GM12878 (cell line): ENCODE results near the gene FFAR2. TPM values are rescaled to one million over a fixed set of nuclear protein-coding genes. Genes with fewer than 3 reads are reported as not detected.

Source experiments
- ATAC-seq: fragments of 200-7000 bp; cut with Tn5 transposase; 3 replicates; pipeline ENCODE4 v1.9.1; 2020; ENCODE audit warnings: mild to moderate bottlenecking, moderate library complexity
- BruUV-seq: library from RNA; stranded (reverse); fragments of 400-500 nt; replicated peaks from 2 replicates; lab custom pipeline; 2021; lab: Mats Ljungman, UMichigan
- CTCF ChIA-PET: fragments of 300-600 bp; sonication (Branson Sonifier 250); formaldehyde crosslinking; extraction: SDS; loops from one replicate; lab custom pipeline; 2021; ENCODE audit warnings: inconsistent platforms; lab: Yijun Ruan, JAX
- POLR2A ChIA-PET: fragments of 350-600 bp; formaldehyde crosslinking; extraction: SDS; loops from one replicate; lab custom pipeline; 2021; ENCODE audit warnings: inconsistent platforms; lab: Charles Lee
- RAD21 ChIA-PET: fragments of 300-600 bp; sonication (Branson Sonifier 250); formaldehyde crosslinking; loops from one replicate; lab custom pipeline; 2023; ENCODE audit warnings: antibody characterized with exemption; ENCODE audit not compliant: unreplicated experiment; lab: Charles Lee
- SMC1A ChIA-PET: fragments of 300-600 bp; sonication (Branson Sonifier 250); formaldehyde crosslinking; loops from one replicate; lab custom pipeline; 2023; ENCODE audit not compliant: unreplicated experiment, uncharacterized antibody; lab: Charles Lee
- DNase-seq: peaks from one replicate; pipeline ENCODE4 v3.0.0-alpha.2; 2011; ENCODE audit warnings: low read depth, low spot score
- FAIRE-seq: peaks from 3 replicates; lab custom pipeline; 2011; peaks lifted over from hg19 to GRCh38; lab: Jason Lieb, UNC
- H2AFZ ChIP-seq: 2 replicates; pipeline ENCODE4 v1.6.0; 2011; ENCODE audit warnings: low read depth, low read length, control low read depth; ENCODE audit not compliant: control insufficient read depth
- H3K27ac ChIP-seq: 2 replicates; pipeline ENCODE4 v1.5.1; 2011; ENCODE audit warnings: control low read depth; ENCODE audit not compliant: control insufficient read depth, insufficient read depth
- H3K27me3 ChIP-seq, 2 experiments: replicated peaks in 1 of 2; 2 replicates each; pipeline versions ENCODE4 v1.6.0 to v1.6.1; 2011; ENCODE audit warnings: low read length in 1 of 2; ENCODE audit not compliant: control insufficient read depth in 2 of 2, insufficient read depth in 2 of 2
- H3K36me3 ChIP-seq, 2 experiments: 2 replicates each; pipeline ENCODE4 v1.5.1; 2011; ENCODE audit warnings: low read length in 1 of 2; ENCODE audit not compliant: control insufficient read depth in 2 of 2, insufficient read depth in 2 of 2
- H3K4me1 ChIP-seq: 2 replicates; pipeline ENCODE4 v1.6.1; 2011; ENCODE audit warnings: mild to moderate bottlenecking, low read length, moderate library complexity, mixed read lengths; ENCODE audit not compliant: control insufficient read depth, insufficient read depth
- H3K4me2 ChIP-seq: 2 replicates; pipeline ENCODE4 v1.6.0; 2011; ENCODE audit warnings: control low read depth; ENCODE audit not compliant: control insufficient read depth, insufficient read depth
- H3K4me3 ChIP-seq: fragments of 200-600 bp; sonication (generic); 2 replicates; pipeline ENCODE4 v1.5.1; 2016
- H3K79me2 ChIP-seq: 2 replicates; pipeline ENCODE4 v1.6.0; 2011; ENCODE audit warnings: low read length; ENCODE audit not compliant: control insufficient read depth, insufficient read depth
- H3K9ac ChIP-seq: 2 replicates; pipeline ENCODE4 v1.8.0; 2011; ENCODE audit warnings: low read length, control low read depth, mixed read lengths; ENCODE audit not compliant: control insufficient read depth, insufficient read depth
- H3K9me3 ChIP-seq: replicated peaks from 3 replicates; pipeline ENCODE4 v1.5.1; 2011; ENCODE audit warnings: mild to moderate bottlenecking, low read length; ENCODE audit not compliant: control insufficient read depth, insufficient read depth
- H4K20me1 ChIP-seq: 2 replicates; pipeline ENCODE4 v1.6.0; 2011; ENCODE audit not compliant: control insufficient read depth, insufficient read depth
- BMI1 ChIP-seq: fragments of 450-650 bp; IDR thresholded peaks from 2 replicates; pipeline ENCODE4 v1.6.1; 2016; ENCODE audit warnings: mild to moderate bottlenecking, moderate library complexity, borderline replicate concordance
- CBX5 ChIP-seq: sonication (generic); IDR thresholded peaks from 2 replicates; pipeline ENCODE4 v1.6.1; 2016; ENCODE audit warnings: low read depth, moderate library complexity, mild to moderate bottlenecking, inconsistent platforms
- CEBPZ ChIP-seq: fragments of 150-350 bp; IDR thresholded peaks from 2 replicates; pipeline ENCODE4 v1.6.1; 2016; ENCODE audit warnings: low read depth, low read length
- DPF2 ChIP-seq: fragments of 450-650 bp; IDR thresholded peaks from 2 replicates; pipeline ENCODE4 v1.6.1; 2017; ENCODE audit warnings: mild to moderate bottlenecking
- E2F4 ChIP-seq: IDR thresholded peaks from 2 replicates; pipeline ENCODE4 v1.6.1; 2012; ENCODE audit warnings: low read depth, low read length, improper control_type of control experiment
- E4F1 ChIP-seq: fragments of 450-650 bp; IDR thresholded peaks from 2 replicates; pipeline ENCODE4 v1.6.1; 2018; ENCODE audit warnings: borderline replicate concordance, mild to moderate bottlenecking; ENCODE audit not compliant: partially characterized antibody
- EED ChIP-seq: sonication (generic); IDR thresholded peaks from 2 replicates; pipeline ENCODE4 v1.6.1; 2016; ENCODE audit warnings: antibody characterized with exemption, low read depth
- MAX ChIP-seq: IDR thresholded peaks from 2 replicates; pipeline ENCODE4 v1.6.1; 2012; ENCODE audit warnings: low read depth, low read length, improper control_type of control experiment
- MLLT1 ChIP-seq: fragments of 450-650 bp; IDR thresholded peaks from 2 replicates; pipeline ENCODE4 v1.6.1; 2016; ENCODE audit warnings: mild to moderate bottlenecking
- NR2C2 ChIP-seq: IDR thresholded peaks from 2 replicates; pipeline ENCODE4 v1.6.1; 2011; ENCODE audit warnings: borderline replicate concordance, low read depth; ENCODE audit not compliant: control insufficient read depth, insufficient read length
- RELA ChIP-seq: fragments of 450-650 bp; IDR thresholded peaks from 2 replicates; pipeline ENCODE4 v1.8.0; 2014; ENCODE audit warnings: borderline replicate concordance; ENCODE audit not compliant: partially characterized antibody
- USF1 ChIP-seq: IDR thresholded peaks from 2 replicates; pipeline ENCODE4 v1.6.1; 2011; ENCODE audit warnings: borderline replicate concordance, low read depth, mild to moderate bottlenecking, moderate library complexity, mixed read lengths, low read length; ENCODE audit not compliant: insufficient read depth; ENCODE audit errors: extremely low read length
- WGBS: methylation state at CpG from one replicate; pipeline ENCODE4 v1.1.6; 2016; ENCODE audit warnings: low lambda C conversion rate; ENCODE audit not compliant: insufficient replicate concordance, insufficient coverage; ENCODE audit errors: missing lambda C conversion rate; 5-methylcytosine and 5-hydroxymethylcytosine counted together
- in situ Hi-C: fragments of 300-500 bp; cut with MboI; formaldehyde crosslinking; loops from 9 replicates; pipeline ENCODE4 v1.14.3; 2018; ENCODE audit warnings: mixed read lengths
- intact Hi-C: fragments of 100-400 bp; cut with micrococcal nuclease; formaldehyde crosslinking; loops from one replicate; pipeline ENCODE4 v1.14.2; 2022; ENCODE audit not compliant: unreplicated experiment
- polyA plus RNA-seq, 11 experiments: library from polyadenylated mRNA; depleted of rRNA in 4 of 11; unstranded in 6 of 11; stranded (reverse) in 5 of 11; fragments of >200 nt; fragmentation: Nextera tagmentation in 4 of 11; fragmentation: Illumina TruSeq in 1 of 11; extraction: Ambion mirVana in 4 of 11; extraction: Trizol in 1 of 11; gene quantifications; 1 replicate in 1 of 11; 2 replicates in 10 of 11; pipeline versions ENCODE4 v1.2.1 to v1.2.3, GENCODE V29; 2011 to 2016; ENCODE audit warnings: inconsistent platforms in 2 of 11, missing spikeins in 2 of 11, low read depth in 1 of 11
- total RNA-seq, 4 experiments: library from RNA; depleted of rRNA in 3 of 4; stranded (reverse); fragments of >200 nt in 3 of 4; fragmentation: Illumina TruSeq in 1 of 4; extraction: Trizol in 1 of 4; gene quantifications; 2 replicates each; pipeline versions ENCODE4 v1.2.1 to v1.2.3, GENCODE V29; 2013 to 2021

FFAR2 gene
- total and polyA plus RNA-seq, 10 of the 15 experiments (the other 5 are each of a cell fraction or from before 2014, with no cell fraction given), result 0.05 to 4.0 (median 2.1) TPM

GRCh38 chr19:35400773-35401100, 47.3 kb upstream of the FFAR2 start:
- Histone ChIP-seq H3K4me2 (no peak overlapping the region), H2AFZ (no peak overlapping the region), H3K4me1 (peaks cover 37% of the 10 kb centered on the region), H3K27me3 (no peaks in the 10 kb centered on the region), H4K20me1 (no peaks in the 10 kb centered on the region), H3K36me3 (no peaks in the 10 kb centered on the region), H3K9me3 (no peaks in the 10 kb centered on the region), H3K27ac (no peak overlapping the region), H3K9ac (no peak overlapping the region), H3K79me2 (no peaks in the 10 kb centered on the region), H3K4me3 (no peak overlapping the region)
- ChIA-PET SMC1A (interaction anchor here (0.9 to 10.8 kb wide), 11 partner anchors 16 to 69 kb away, joined by 3 to 152 read pairs (median 9); partner anchors contain the start of gene FFAR3), CTCF (interaction anchor here (1.1 to 5.2 kb wide), 8 partner anchors 18 to 94 kb away, joined by 3 to 35 read pairs (median 4); no protein-coding TSS in a partner anchor), POLR2A (interaction anchor here (0.9 to 6.6 kb wide), 6 partner anchors 8 to 67 kb away, joined by 3 to 67 read pairs (median 8); partner anchors contain the start of gene FFAR1), RAD21 (interaction anchor here (3.5 to 6.4 kb wide), 4 partner anchors 17 to 62 kb away, joined by 21 to 84 read pairs (median 52); no protein-coding TSS in a partner anchor)
- no TSS peak for BruUV-seq
- DNase-seq (no peak), FAIRE-seq (no peak), ATAC-seq (no peak)
- intact Hi-C loops, result loop anchor here (1.0 kb wide), 2 partner anchors 23 to 48 kb away; no protein-coding TSS in a partner anchor
- WGBS, result 91% methylated on average over 7 of the region's 7 CpGs
- in situ Hi-C loops, result no loop called here
- TF ChIP-seq RELA (no peak), USF1 (no peak), CBX5 (no peak), EED (no peak), E4F1 (no peak), MAX (no peak), CEBPZ (no peak), E2F4 (no peak), NR2C2 (no peak), DPF2 (no peak), BMI1 (no peak), MLLT1 (no peak)
